Hepatocyte (in vitro differentiated cells): ENCODE results near the gene BIN1. TPM values are rescaled to one million over a fixed set of nuclear protein-coding genes. Genes with fewer than 3 reads are reported as not detected.

Source experiments
- DNase-seq: peaks from one replicate; pipeline ENCODE4 v3.0.0-alpha.2; 2016; ENCODE audit warnings: low spot score
- H2AFZ ChIP-seq: fragments of 200-600 bp; sonication (generic); 2 replicates; pipeline ENCODE4 v1.6.0; 2016; ENCODE audit warnings: antibody characterized with exemption, mild to moderate bottlenecking
- H3K27ac ChIP-seq: fragments of 200-600 bp; sonication (generic); 2 replicates; pipeline ENCODE4 v1.5.1; 2016; ENCODE audit warnings: mild to moderate bottlenecking
- H3K27me3 ChIP-seq: fragments of 200-600 bp; sonication (generic); 2 replicates; pipeline ENCODE4 v1.6.1; 2016
- H3K36me3 ChIP-seq: fragments of 200-600 bp; sonication (generic); replicated peaks from 2 replicates; pipeline ENCODE4 v1.5.1; 2016; ENCODE audit warnings: low read depth; ENCODE audit not compliant: insufficient read depth
- H3K4me1 ChIP-seq: fragments of 200-600 bp; sonication (generic); 2 replicates; pipeline ENCODE4 v1.5.1; 2016; ENCODE audit warnings: mild to moderate bottlenecking, moderate library complexity; ENCODE audit not compliant: insufficient read depth
- H3K4me2 ChIP-seq: fragments of 200-600 bp; sonication (generic); 2 replicates; pipeline ENCODE4 v1.6.0; 2016
- H3K4me3 ChIP-seq: fragments of 200-600 bp; sonication (generic); 2 replicates; pipeline ENCODE4 v1.5.1; 2016; ENCODE audit warnings: mild to moderate bottlenecking
- H3K79me2 ChIP-seq: fragments of 200-600 bp; sonication (generic); 2 replicates; pipeline ENCODE4 v1.6.0; 2017; ENCODE audit warnings: mild to moderate bottlenecking
- H3K9me2 ChIP-seq: fragments of 200-600 bp; sonication (generic); replicated peaks from 2 replicates; pipeline ENCODE4 v1.6.0; 2017; ENCODE audit warnings: mild to moderate bottlenecking; ENCODE audit not compliant: insufficient read depth
- H3K9me3 ChIP-seq: fragments of 200-600 bp; sonication (generic); 2 replicates; pipeline ENCODE4 v1.5.1; 2016; ENCODE audit warnings: low read depth, mild to moderate bottlenecking
- H4K20me1 ChIP-seq: fragments of 200-600 bp; sonication (generic); 2 replicates; pipeline ENCODE4 v1.6.0; 2016; ENCODE audit warnings: mild to moderate bottlenecking; ENCODE audit not compliant: insufficient read depth, poor library complexity, severe bottlenecking
- CTCF ChIP-seq: fragments of 200-600 bp; sonication (generic); IDR thresholded peaks from 2 replicates; pipeline ENCODE4 v1.5.1; 2016; ENCODE audit warnings: antibody characterized with exemption, mild to moderate bottlenecking; ENCODE audit not compliant: poor library complexity
- EZH2 ChIP-seq: fragments of 200-600 bp; sonication (generic); IDR thresholded peaks from 2 replicates; pipeline ENCODE4 v1.6.1; 2016; ENCODE audit warnings: antibody characterized with exemption, mild to moderate bottlenecking, borderline replicate concordance
- EZH2phosphoT487 ChIP-seq: fragments of 200-600 bp; sonication (generic); IDR thresholded peaks from one replicate; pipeline ENCODE4 v1.6.1; 2018; ENCODE audit warnings: antibody characterized with exemption, mild to moderate bottlenecking, low read depth, moderate library complexity; ENCODE audit not compliant: unreplicated experiment, severe bottlenecking
- WGBS: methylation state at CpG from one replicate; pipeline ENCODE4 v1.1.6; 2016; ENCODE audit warnings: low lambda C conversion rate; ENCODE audit errors: missing lambda C conversion rate; 5-methylcytosine and 5-hydroxymethylcytosine counted together
- polyA plus RNA-seq: library from polyadenylated mRNA; unstranded; fragments of >200 nt; fragmentation: Nextera tagmentation; extraction: Ambion mirVana; gene quantifications from 2 replicates; pipeline ENCODE4 v1.2.1, GENCODE V29; 2016
- total RNA-seq: library from RNA; depleted of rRNA; stranded (reverse); fragments of >200 nt; gene quantifications from 2 replicates; pipeline ENCODE4 v1.2.3, GENCODE V29; 2014

Gene BIN1
- total and polyA plus RNA-seq, 2 experiments from 2014 or later: 109 to 113 TPM

DNA sequence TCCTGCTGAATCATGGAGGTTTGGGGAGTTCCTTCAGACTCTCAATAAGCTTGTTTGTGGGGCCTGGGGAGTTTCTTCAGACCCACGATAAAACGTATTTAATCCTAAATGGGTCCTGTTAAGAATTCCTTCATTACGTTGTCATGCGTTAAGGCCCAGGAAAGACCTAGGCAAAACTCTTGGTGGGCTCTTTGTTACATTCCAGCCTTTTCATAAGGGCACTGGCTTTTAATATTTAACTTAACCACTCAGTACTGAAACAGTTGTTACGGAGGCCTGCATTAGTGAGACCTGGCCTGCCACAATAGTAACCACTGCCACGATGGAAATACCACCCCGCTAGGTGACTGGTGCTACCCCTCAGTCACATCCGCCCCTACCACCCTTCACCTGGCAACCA lies 17.5 kb upstream of the BIN1 start:
- no peaks in the 10 kb centered on the region for H3K27me3 ChIP-seq
- peak overlapping the region; percentile 14 for H2AFZ ChIP-seq
- H3K4me3 ChIP-seq: no peak overlapping the region
- H3K36me3 ChIP-seq: no peaks in the 10 kb centered on the region
- no peak for DNase-seq
- H3K9me2 ChIP-seq: no peaks in the 10 kb centered on the region
- no peaks in the 10 kb centered on the region for H3K9me3 ChIP-seq
- H3K79me2 ChIP-seq: no peaks in the 10 kb centered on the region
- H4K20me1 ChIP-seq: no peaks in the 10 kb centered on the region
- H3K4me1 ChIP-seq: peaks cover 22% of the 10 kb centered on the region
- WGBS: 69% methylated on average over 8 of the region's 8 CpGs
- H3K27ac ChIP-seq: peak overlapping the region; percentile 73
- TF ChIP-seq EZH2phosphoT487: no peak
- no peak for TF ChIP-seq CTCF
- TF ChIP-seq EZH2: no peak
- H3K4me2 ChIP-seq: no peak overlapping the region

- DNase-seq: no peak
- no peaks in the 10 kb centered on the region for H3K79me2 ChIP-seq
- H3K9me2 ChIP-seq: no peaks in the 10 kb centered on the region
- no peaks in the 10 kb centered on the region for H4K20me1 ChIP-seq
- no peak overlapping the region for H2AFZ ChIP-seq
- 91% methylated on average over 10 of the region's 10 CpGs for WGBS
- H3K4me3 ChIP-seq: no peak overlapping the region
- no peak overlapping the region for H3K27ac ChIP-seq
- H3K36me3 ChIP-seq: no peaks in the 10 kb centered on the region
- no peak for TF ChIP-seq CTCF
- TF ChIP-seq EZH2phosphoT487: no peak
- TF ChIP-seq EZH2: no peak
- no peak overlapping the region for H3K4me2 ChIP-seq
- H3K9me3 ChIP-seq: no peaks in the 10 kb centered on the region
- peaks cover 22% of the 10 kb centered on the region for H3K4me1 ChIP-seq
- no peaks in the 10 kb centered on the region for H3K27me3 ChIP-seq
These were observed 15.5 kb upstream of the BIN1 start for GRCh38 chr2:127122361-127123027.

GRCh38 chr2:127121776-127122176 lies 14.8 kb upstream of the BIN1 start:
- Histone ChIP-seq H3K9me3 (no peaks in the 10 kb centered on the region), H3K9me2 (no peaks in the 10 kb centered on the region), H3K27me3 (no peaks in the 10 kb centered on the region), H4K20me1 (no peaks in the 10 kb centered on the region), H3K4me2 (no peak overlapping the region), H3K27ac (no peak overlapping the region), H3K4me3 (no peak overlapping the region), H2AFZ (no peak overlapping the region), H3K36me3 (no peaks in the 10 kb centered on the region), H3K79me2 (no peaks in the 10 kb centered on the region), H3K4me1 (peaks cover 26% of the 10 kb centered on the region)
- no peak for DNase-seq
- WGBS: 97% methylated on average over 7 of the region's 7 CpGs
- no peak for TF ChIP-seq EZH2
- TF ChIP-seq CTCF: no peak
- no peak for TF ChIP-seq EZH2phosphoT487
